DMS153 treated with DMSO at 0.1 percent for 48 hours (cell line): Measurements from ENCODE around the gene SPACA7.
A peak's percentile ranks its signal among the peaks of the same experiment; 100 is the strongest.
"Not testable (repeated sequence)": the region's sequence is repeated elsewhere in the genome, so short reads cannot be mapped to it uniquely, and the experiment has no call there.

Source experiments
- DNase-seq: peaks from one replicate; lab custom pipeline; 2025; ENCODE audit not compliant: unreplicated experiment; lab: John Stamatoyannopoulos, UW

The SPACA7 gene

DNA sequence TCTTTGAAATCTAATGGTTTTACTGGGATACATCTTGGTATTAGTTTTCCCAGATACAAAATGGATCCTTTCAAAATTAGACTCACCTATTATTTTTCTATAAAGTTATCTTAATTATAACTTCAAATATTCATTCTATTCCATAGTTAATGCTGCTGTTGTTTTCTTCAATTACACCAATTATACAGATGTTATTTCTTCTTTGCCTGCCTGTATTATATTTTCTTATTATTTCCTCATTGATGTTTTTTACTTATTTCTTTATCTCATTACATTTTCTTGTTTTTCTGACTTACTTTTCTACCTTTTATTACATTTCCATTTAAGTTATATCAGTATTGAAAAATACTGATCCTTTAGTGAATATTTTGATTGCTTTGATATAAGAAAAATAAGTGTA, 40.9 kb downstream of the SPACA7 start:
- no peak for DNase-seq

DNA sequence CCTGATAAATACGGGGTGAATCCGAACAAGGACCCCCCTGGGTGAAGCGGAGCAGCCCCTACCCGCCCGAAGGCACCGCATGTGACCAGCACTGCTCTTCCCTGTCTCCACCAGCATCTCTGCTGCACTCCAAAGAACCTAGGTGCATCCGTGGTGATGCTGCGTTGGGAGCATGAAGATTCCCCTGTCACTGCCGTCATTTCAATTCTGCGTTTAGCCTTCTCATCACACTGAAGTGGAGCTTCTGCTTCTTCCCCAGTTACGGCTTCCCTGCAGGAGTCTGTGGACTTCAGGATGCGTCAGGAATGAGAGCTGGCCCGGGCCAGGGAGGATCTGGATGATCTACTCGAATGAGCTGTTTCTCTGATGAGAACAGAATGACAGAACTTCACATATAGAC, 47.9 kb downstream of the SPACA7 start:
- DNase-seq, result no peak

DNA sequence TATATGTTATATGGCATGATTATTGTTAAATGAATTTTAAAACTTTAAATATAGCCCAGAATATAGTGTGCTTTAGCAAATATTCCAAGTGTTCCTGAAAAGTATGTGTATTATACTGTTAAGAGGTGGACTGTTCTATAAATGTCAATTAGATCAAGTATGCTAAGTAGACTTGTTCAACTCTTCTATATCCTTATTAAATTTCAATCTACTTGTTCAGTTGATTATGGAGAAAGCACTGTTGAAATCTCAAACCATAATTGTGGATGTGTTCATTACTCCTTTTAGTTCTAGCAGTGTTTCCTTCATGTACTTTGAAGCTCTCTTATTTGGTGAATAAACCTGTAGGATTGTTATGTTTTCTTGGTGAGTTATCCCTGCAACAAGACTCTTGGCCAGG, 52.5 kb downstream of the SPACA7 start:
- DNase-seq, result no peak

DNA sequence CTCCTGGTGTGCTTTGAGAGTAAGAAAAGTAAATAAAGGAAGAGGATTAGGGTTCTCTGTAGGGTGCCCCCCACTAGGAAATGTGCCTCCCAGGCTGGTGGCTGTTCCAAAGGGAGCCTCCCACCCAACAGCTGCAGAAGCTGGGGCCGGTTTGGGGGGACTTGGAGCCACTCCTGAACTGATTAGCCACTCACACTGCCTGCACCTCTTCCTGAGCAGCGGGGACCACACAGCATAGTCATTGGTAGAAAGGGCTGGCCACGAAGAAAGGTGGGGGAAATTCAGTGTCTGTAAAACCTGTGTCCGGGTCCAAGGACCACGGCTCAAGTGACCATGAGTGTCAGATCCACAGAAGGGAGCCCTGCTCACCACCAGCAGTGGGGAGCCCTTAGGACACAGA, 55.6 kb downstream of the SPACA7 start:
- no peak for DNase-seq

DNA sequence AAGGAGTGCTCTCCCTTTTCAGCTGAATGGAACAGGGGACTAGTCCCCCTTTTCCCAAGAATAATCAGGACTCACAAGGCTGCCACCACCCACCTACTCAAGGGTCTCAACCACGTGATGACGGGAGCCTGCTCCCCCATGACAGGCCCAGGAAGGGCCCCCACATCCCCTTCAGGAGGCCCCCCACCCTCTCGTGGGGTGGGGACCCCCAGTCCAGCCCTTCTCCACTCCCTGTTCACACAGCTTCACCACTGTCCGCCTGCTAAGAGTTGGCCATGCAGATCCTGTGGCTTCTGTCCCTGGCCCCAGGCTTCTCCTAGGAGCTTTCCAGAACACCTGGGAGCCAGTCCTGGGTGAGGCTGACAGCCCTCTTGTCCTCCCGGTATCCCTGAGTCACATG, 56.6 kb downstream of the SPACA7 start:
- DNase-seq, result not testable (repeated sequence)

DNA sequence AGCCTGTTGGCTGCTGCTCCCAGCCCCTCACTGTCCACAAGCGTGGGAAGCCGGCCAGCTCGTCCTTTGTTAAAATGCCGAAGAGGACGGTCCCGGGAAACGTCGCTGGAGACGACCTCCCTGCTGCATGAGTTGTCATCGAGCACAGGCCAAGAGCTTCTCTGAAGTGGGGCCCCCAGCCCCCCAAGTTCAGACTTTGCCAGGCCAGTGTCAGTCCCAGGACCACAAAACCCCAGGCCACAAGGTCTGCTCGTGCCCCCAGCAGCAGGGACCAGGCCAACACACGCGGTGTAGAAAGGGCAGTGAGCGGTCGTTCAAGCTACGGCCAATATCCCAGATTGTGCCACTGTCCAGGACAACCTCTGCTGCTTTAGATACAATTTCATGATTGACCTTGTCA, 57.4 kb downstream of the SPACA7 start:
- not testable (repeated sequence) for DNase-seq

DNA sequence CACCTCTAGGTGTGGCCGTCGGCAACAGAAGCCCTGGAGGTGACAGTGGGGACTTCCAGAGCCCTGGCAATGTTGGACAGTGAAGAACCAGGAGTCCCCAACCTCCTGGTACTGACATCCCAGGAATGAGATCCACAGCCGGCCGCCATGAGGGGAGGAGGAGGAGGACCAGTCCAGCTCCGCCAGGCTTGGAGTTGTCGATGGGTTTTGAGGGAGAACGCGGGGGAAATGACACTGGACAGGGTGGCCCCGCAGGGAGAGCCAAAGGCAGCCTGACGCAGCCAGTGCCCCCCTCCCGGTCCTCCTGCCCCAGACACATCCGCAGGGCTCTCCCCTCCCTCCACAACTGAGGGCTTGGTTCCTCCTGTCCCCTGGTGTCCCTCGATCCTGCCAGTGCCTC, 57.9 kb downstream of the SPACA7 start:
- no peak for DNase-seq

DNA sequence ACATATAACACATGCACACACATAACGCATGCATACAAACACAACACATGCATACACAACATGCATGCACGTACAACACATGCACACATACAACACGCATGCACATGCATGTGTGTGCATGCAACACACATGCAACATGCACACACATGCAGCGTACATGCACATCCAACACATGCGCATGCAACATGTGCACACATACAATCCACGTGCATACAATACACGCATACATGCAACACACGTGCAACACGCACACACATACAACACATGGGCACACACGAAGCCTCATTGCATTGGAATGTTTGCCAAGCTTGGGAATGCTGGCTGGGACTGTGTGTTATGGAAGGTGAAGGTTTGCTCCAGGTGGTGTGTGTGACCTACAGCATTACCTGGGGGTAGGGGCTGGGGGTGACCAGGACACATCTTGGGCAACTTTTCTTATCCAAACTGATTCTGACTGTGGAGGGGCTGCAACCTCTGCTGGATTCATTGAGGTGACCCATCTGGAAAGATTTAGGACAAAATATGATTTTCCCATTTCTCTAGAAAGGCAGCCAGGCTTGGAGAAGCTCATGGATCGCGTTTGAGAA, 58.9 kb downstream of the SPACA7 start:
- DNase-seq, result no peak

DNA sequence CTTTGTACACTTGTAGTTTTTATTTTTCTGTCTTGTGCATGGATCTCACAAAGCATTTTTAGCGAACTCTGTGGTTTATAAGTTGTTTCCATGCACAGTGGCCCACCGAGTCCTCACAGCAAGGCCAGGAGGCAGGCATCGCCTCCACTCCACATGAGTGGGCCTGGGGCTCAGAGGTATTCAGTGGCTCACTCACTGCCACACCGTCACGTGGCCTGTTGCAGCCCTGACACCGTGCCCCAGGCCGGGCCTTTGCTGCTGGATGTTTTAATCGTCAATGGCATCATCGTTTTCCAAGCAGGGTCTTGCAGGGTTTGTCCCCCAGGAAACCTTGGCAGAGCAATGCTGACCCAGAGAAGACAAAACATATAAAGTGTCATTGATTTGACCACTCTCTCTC, 59.8 kb downstream of the SPACA7 start:
- no peak for DNase-seq

DNA sequence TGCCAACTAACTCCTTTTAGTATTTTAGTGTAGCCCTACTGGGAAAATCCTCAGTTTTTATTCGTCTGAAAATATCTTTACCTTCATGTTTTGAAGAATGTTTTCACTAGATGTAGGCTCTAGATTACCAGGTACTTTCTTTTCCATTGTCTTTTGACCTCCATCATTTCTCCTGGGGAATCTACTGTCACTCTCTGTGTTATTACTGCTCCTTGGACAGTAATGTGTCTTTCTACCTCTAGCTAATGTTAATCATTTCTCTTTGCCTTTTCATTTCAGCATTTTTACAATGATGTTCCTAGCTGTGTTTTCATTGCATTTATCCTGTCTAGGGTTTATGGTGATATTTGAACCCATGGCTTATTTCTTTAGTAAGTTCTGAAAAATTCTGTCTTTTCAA, 61.9 kb downstream of the SPACA7 start:
- no peak for DNase-seq

DNA sequence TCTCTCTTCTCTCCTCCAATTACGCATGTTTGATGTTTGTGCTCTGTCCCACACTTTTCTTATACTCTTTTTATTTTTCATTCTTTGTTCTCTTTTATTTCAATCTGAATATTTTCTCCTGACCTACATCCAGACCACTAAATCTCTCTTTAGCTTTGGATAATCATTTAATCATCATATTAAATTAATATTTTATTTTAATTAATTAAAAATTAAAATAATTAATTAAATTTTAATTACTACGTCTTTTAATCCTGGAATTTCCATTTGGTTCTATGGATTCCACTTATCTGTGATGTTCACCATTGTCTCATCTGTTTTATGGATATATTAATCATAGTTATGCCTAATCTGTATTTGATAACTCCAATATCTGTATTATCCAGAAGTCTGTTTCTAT, 62.4 kb downstream of the SPACA7 start:
- DNase-seq, result no peak

DNA sequence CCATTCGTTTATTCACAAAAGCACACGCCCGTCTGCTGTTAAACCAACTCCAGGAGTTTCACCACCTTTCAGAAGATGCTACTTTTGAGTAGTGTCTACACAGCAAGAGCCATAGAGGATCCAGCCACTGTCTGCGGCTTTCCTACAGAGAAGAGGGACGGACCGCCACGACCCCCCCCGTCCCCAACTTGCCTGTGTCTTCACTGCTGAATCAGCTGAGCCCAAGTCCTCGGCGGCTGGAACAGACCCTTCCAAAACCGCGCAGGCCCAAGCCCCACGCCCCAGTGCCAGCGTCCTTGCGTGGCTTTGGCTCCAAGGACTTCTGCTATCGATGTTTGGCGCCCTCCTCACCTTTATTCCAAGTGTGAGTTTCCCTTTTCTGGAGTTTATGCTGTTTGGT, 65.1 kb downstream of the SPACA7 start:
- no peak for DNase-seq

DNA sequence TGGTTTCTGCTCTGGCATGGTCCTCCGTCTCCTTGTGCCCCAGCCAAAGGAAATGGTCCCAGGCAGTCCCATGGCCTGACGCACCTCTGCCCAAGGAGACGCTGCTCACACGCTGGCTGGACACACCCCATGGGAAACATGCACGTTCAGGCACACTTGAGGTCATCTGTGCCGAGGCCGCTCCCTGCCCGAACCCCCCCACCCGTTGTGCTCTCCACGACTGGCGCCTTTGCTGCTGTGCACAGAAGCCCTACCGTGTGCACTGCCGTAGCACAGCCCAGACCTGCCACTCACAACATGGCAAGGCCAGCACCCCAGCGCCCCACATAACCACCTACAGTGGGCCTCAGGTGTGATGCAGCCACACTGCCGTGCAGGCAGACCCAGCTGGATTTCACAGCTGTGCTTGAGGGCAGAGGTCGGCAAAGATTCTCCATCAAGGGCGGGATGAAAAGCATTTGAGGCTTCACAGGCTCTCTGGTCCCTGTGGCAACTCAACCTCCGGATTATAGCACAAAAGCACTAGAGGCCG, 65.7 kb downstream of the SPACA7 start:
- DNase-seq, result no peak

DNA sequence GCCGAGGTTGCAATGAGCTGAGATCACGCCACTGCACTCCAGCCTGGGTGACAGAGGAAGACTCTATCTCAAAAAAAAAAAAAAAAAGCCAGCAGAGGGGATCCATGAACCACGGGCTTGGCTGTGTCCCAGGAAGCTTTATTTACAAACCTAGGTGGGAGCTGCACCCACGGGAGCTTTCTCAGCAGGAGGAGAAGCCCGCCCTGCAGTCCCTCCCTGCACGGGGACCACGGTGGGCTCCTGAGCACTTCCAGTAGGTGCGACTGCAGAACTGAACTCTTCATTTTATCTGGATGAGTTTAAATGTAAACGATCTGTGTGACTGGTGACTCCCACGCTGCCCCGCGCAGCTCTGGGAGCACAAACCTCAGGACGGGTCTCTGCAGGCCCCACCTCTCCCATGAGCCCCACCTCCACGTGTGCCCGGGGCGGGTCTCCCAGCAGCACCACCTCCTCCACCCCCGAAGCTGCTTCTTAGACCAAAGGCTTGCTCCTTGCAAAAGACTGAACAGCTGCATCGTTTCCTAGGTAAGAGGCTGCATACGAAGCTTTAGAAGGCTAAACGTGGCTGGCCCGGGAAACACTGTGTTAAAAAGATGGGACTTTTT, 66.4 kb downstream of the SPACA7 start:
- peak; percentile 7 for DNase-seq

DNA sequence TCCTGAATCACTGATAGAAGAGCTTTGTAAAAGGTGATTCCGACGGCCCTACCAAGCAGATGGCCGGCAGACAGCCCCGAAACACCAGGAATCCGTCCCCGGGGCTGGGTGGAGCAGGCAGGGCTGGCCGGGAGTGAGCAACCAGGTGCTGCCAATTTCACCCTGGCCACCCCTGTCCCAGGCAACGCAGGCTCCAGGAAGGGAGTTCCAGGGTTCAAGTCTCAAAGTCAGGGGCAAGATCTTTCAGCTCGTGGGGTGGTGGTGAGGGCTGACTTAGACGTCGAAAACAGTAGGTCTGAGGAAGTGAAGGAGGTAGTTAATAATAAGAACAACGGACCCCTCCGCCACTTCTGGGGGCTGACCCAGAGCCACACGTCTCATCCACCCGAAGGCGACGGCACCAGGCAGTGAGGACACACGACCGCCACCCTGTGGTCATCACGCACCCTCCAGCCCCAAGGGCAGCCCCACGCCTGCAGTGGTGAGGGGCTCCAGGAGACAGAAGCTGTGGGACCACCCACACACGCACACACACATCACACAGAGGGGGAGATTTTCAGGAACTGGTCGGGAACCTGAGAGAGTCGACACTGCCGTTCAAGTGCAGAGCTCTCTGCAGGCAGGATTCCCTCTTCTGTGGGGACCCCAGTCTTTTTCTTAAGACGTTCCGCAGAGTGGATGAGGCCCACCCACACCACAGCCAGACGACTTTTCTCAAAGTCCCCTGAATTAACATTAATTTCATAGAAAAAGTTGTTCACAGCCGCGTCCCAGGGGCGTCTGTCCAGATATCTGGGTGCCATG, 67.2 kb downstream of the SPACA7 start:
- DNase-seq, result peak; percentile 43

DNA sequence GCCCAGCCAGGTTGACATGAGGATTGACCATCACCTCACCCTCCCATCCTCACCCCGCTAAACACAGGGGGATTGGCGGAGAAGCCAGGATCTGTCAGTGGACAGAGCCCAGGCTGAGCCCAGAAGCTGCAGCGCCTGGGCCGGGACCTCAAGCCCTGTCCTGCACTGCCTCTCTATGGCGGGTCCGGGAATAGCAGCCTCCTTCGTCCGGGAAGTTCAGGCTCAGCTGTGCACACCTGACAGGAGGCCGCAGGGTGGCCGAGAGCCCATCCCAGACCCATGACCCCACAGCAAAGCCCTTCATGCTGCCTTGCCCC, 67.8 kb downstream of the SPACA7 start:
- DNase-seq, result peak; percentile 47

DNA sequence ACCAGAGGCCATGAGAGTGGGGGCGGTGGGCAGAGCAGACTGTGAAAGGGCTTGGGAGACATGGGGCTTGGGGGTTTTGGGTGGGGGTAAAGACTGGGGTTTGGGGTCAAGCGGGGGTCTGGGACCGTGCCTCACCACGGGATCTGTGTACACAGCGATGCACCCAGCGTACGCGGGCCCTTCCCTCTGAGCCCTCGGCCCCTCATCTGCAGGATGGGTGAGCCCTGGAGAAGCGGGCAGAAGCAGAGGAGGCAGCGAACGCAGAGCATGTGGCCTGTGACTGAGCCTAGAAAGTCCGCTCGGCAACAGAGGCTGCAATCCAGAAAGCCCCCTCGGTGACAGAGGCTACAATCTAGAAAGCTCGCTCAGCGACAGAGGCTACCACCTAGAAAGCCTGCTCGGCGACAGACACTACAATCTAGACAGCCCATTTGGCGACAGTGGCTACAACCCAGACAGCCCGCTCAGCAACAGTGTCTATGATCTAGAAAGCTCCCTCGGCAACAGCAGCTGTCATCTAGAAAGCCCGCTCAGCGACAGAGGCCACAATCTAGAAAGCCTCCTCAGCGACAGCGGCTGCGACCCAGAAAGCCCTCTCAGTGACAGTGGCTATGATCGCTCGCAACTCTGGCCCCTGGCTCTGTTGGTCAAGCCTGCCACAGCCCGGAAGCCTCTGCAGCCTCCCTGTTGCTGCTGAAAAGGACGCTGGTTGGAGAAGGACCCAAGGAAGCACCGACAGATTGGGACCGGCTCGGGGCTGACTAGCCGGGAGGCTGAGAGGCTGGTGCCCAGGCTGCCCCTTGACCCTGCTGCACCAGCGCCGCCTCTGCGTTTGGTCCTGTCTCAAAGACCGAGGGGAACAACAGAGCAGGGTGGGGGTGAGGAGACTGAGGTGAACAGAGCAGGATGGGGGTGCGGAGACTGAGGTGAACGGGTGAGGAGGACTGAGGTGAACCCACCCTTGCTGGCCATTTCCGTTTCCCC, 68.6 kb downstream of the SPACA7 start:
- no peak for DNase-seq

DNA sequence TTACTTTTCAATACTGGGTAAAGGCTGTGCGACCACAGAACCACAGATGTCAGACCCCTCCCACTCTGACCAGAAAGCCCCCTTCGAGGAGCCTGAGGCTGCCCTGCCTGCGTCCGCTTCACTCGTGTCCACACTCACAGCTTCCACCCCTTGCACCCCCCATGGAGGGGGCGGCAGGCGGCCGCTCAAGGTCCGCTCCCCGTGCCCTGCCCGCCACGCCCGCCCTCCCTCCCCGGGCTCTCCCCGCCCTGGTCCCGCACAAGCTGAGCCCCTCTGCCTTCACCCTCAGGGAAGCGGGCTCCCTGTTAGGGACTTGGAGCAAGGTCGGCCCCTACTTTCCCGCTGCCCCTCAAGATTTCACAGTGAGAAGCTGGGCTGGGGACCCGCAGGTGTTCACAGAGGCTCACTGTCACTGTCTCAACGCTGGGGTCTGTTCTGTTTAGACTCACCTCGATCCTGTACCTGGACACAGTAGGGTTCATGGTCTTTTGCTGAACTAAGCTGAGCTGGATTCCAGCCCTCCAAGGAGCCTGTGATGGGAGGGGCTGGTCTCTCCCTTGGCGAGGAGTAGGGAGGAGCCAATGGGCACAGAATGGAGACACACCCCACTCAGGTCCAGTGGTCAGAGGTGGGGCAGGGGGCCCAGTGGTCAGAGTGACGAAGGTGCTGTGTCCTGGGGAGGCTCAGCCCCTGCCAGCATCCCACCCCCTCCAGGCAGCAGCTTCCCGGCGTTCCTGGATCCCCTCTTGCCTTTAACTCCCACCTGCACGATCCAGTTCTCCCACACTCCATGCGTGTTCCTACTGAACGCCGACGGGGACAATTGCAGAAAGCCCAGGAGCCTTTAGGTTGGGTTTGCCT, 69.5 kb downstream of the SPACA7 start:
- no peak for DNase-seq

DNA sequence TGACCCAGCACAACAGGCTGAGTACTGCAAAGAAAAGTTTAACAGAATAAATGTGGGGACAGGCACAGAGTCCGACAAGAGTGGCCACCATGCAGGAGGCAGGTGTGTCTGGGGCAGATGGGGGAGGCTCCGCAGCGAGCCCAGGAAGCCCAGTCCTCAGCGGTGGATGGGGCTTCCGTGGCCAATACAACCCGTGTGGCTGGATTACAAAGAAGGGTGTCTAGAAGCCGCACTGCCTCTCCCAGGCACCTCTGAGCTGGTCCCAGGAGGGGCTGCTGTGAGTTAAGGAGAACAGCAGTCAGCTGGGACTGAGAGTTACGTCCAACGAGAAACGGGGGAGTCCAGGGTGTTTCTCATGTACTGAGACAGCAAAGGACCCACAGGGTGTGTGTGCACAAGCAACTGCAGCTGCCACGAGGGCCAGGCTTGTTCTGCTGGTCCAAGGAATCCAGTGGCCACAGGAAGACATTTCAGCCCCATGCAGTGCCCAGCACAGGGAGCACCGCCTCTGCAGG, 70.2 kb downstream of the SPACA7 start:
- no peak for DNase-seq

DNA sequence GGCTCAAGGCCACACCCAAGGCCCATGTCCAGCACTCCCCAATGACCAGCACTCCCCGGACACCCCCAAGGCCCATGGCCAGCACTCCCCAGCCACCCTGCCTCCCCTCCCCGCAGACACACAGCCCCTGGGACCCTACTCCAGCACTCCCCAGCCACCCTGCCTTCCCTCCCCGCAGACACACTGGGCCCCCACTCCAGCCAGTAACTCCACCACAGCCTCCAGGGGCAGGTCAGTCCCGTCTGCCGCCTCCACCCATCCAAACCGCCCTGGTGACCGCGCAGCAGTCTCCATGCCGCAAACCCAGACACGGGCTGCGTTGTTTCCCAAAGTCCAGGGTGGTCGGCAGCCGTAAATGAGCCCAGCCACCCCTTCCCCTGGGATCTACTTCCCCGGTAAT, 70.7 kb downstream of the SPACA7 start:
- no peak for DNase-seq
